ENCODE results near the gene RUBCNL.

The RUBCNL gene

DNA sequence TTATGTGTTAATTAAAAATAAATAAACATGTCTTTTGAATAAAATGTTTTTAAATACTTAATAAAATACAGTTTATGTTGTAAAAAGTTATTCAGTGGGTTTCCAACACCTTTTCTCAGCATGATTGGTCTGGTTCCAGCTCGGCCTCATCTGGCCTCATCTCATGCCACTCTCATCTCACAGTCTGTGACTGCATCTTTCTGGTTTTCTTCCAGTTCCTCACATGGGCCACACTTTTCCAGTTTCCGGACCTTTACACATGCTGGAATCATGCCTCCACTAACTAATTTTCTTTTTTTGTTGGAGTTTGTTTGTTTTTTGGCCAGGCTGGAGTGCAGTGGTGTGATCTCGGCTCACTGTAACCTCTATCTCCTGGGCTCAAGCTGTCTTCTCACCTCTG, 82.5 kb downstream of the RUBCNL start:
- Histone ChIP-seq H3K36me3 (ENCODE audit: insufficient read depth, low read length) (no peaks in the 10 kb centered on the region), H3K9me3 (ENCODE audit: low read depth, low read length) (no peaks in the 10 kb centered on the region), H3K4me3 (no peak overlapping the region), H3K27ac (no peak overlapping the region), H3K9ac (ENCODE audit: insufficient read length) (no peak overlapping the region)
- TF ChIP-seq EZH2 (IDR thresholded peaks at IDR 0.05) = no peak
- TF ChIP-seq FOXP2 (optimal IDR thresholded peaks at IDR 0.05; ENCODE audit: control extremely low read depth, extremely low read length, insufficient read depth) = no peak
- TF ChIP-seq POLR2AphosphoS5 (IDR thresholded peaks at IDR 0.05; ENCODE audit: borderline replicate concordance, low read depth, low read length) = no peak
- DNase-seq (ENCODE audit: low read depth, low spot score) = no peak

DNA sequence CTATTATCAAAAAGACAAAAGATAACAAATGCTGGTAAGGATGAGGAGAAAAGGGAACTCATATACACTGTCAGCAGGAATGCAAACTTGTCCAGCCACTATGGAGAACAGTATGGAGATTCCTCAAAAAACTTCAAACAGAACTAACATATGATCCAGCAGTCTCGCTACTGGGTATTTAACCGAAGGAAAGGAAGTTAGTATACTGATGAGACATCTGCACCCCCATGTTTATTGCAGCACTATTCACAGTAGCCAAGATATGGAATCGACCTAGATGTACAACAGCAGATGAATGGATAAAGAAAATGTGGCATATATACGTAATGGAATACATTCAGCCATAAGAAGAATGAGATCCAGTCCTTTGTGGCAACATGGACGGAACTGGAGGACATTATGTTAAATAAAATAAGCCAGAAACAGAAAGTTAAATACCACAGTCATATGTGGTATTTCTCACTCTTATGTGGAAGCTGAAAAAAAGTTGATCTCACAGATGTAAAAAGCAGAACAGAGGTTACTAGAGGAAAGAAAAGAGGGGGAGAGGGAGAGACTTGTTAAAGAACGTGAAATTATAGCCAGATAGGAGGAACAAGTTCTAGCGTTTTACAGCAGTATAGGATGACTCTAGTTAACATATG, 83.2 kb downstream of the RUBCNL start:
- no peak overlapping the region for H3K9ac ChIP-seq (ENCODE audit: insufficient read length)
- TF ChIP-seq EZH2 (IDR thresholded peaks at IDR 0.05) = no peak
- no peak for TF ChIP-seq FOXP2 (optimal IDR thresholded peaks at IDR 0.05; ENCODE audit: control extremely low read depth, extremely low read length, insufficient read depth)
- no peak for TF ChIP-seq POLR2AphosphoS5 (IDR thresholded peaks at IDR 0.05; ENCODE audit: borderline replicate concordance, low read depth, low read length)
- DNase-seq (ENCODE audit: low read depth, low spot score) = no peak

DNA sequence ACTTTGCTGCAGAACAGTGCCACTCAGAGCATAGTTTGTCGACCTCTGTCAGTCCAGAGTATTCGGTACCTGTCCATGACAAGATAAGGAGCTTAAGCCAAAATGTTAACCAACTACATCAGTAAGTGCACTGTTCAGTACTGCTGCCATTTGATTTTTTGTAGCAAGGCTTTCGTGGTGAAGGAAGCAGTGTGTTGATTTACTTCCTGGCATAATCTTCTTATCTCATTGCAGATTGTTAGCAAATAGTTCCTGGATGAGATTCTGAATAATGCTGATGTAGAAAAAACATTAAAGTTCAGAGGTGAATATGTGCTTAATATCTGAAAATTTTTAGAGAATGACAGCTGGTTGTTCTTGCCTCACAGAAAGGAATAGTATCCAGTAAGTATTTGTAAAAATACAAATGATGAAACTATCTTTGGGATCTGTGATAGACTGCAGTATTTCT, 89.7 kb downstream of the RUBCNL start:
- Histone ChIP-seq H3K4me3 (no peak overlapping the region), H3K9ac (ENCODE audit: insufficient read length) (peak overlapping the region; percentile 69), H3K9me3 (ENCODE audit: low read depth, low read length) (no peaks in the 10 kb centered on the region), H3K36me3 (ENCODE audit: insufficient read depth, low read length) (0 out of 2 replicates have a peak, but pooled peaks cover 5% of the 10 kb centered on the region), H3K27ac (peak overlapping the region; percentile 98)
- TF ChIP-seq EZH2 (IDR thresholded peaks at IDR 0.05) (no peak), FOXP2 (optimal IDR thresholded peaks at IDR 0.05; ENCODE audit: control extremely low read depth, extremely low read length, insufficient read depth) (no peak), POLR2AphosphoS5 (IDR thresholded peaks at IDR 0.05; ENCODE audit: borderline replicate concordance, low read depth, low read length) (no peak)
- DNase-seq (ENCODE audit: low read depth, low spot score) = no peak

More for the DNA sequence above, 83.2 kb downstream of the RUBCNL start:
- H3K4me3 ChIP-seq = no peak overlapping the region
- no peaks in the 10 kb centered on the region for H3K9me3 ChIP-seq (ENCODE audit: low read depth, low read length)
- no peaks in the 10 kb centered on the region for H3K36me3 ChIP-seq (ENCODE audit: insufficient read depth, low read length)
- H3K27ac ChIP-seq = 0 out of 2 replicates have a peak overlapping the region, but pooled peaks have one; percentile 40

DNA sequence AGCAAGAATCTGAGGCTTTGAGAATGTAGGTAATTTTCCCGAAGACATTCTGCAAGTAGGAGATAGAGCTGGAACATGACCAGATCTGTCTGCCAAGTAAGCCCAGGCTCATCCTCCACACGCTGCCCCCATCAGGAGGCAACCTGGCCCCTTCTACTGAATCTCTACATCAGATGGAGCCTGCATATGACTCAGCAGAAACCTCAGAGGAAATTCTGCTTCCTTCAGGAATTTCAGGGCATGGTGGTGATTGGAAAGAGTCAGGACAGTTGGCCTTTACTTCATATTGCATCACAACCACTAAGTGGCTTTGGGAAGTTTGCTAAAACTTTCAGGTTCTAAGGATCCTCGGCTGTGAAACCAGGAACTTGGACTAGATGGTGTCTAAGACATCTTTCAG, 90.1 kb downstream of the RUBCNL start:
- Histone ChIP-seq H3K9ac (ENCODE audit: insufficient read length) (peak overlapping the region; percentile 69), H3K9me3 (ENCODE audit: low read depth, low read length) (no peaks in the 10 kb centered on the region), H3K27ac (peak overlapping the region; percentile 98), H3K4me3 (no peak overlapping the region), H3K36me3 (ENCODE audit: insufficient read depth, low read length) (0 out of 2 replicates have a peak, but pooled peaks cover 5% of the 10 kb centered on the region)
- DNase-seq (ENCODE audit: low read depth, low spot score) = no peak
- TF ChIP-seq FOXP2 (optimal IDR thresholded peaks at IDR 0.05; ENCODE audit: control extremely low read depth, extremely low read length, insufficient read depth) (no peak), EZH2 (IDR thresholded peaks at IDR 0.05) (no peak), POLR2AphosphoS5 (IDR thresholded peaks at IDR 0.05; ENCODE audit: borderline replicate concordance, low read depth, low read length) (no peak)

DNA sequence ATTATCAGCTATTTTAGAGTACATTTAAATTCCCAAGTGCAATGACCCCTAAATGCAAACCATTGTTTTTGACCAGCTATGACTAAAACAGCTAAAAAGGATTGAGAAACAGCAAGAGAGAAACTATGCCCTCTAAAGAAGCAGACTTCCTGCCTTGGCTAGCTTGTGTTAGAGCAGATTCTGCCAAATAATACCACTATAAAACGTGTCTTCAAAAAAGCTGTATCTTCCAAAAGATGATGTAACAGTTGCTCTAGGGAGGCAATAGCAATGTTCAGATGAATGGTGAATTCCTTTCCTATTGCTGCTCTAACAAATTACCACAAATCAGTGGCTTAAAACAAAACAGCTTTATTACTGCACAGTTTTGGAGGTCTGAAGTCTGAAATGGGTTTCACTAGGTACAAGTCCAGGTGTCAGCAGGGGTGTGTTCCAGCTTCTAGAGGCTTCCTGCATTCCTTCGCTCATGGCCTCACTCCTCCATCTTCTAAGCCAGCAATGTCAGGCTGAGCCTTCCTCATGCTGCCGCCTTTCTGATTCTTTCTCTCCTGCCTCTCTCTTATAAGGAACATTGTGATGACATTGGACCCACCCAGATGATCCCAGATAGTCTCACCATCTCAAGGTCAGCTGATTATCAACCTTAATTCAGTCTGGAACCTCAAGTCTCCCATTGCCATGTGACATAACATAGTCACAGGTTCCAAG, 90.8 kb downstream of the RUBCNL start:
- peak overlapping the region; percentile 69 for H3K9ac ChIP-seq (ENCODE audit: insufficient read length)
- 0 out of 2 replicates have a peak, but pooled peaks cover 5% of the 10 kb centered on the region for H3K36me3 ChIP-seq (ENCODE audit: insufficient read depth, low read length)
- peak overlapping the region; percentile 98 for H3K27ac ChIP-seq
- H3K9me3 ChIP-seq (ENCODE audit: low read depth, low read length) = no peaks in the 10 kb centered on the region
- peak overlapping the region; percentile 24 for H3K4me3 ChIP-seq
- DNase-seq (ENCODE audit: low read depth, low spot score) = peak; percentile 86
- TF ChIP-seq EZH2 (IDR thresholded peaks at IDR 0.05) = no peak
- no peak for TF ChIP-seq POLR2AphosphoS5 (IDR thresholded peaks at IDR 0.05; ENCODE audit: borderline replicate concordance, low read depth, low read length)
- TF ChIP-seq FOXP2 (optimal IDR thresholded peaks at IDR 0.05; ENCODE audit: control extremely low read depth, extremely low read length, insufficient read depth) = no peak

DNA sequence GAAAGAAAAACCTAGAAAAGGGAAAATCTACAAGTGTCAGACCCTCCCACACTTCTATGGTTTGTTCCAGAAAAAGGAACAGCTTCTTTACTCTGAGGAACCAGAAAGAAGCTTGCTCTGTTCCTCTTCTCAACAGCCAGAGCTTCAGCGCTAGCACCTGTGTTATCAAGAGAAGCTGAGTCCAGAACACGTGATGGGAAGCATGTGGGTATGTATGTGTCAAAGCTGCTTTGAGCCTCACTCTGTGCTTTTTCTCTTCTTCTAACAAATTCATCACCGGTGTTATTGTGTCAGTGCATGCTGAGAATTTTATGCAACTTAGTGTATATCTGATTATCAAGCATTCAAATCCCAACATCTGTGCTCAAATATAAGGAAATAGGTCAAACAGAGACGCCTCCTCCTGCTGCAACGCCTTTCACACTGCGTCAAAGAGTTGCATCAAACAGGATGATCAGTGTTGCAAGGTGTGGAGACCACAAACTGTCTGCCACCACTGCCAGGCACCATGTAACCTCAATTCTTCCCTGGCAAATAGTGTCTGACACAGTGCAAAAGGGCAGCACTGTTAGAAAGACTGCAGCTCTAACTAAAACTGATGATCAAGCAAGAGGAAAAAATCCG, 91.4 kb downstream of the RUBCNL start:
- DNase-seq (ENCODE audit: low read depth, low spot score) = no peak
- H3K27ac ChIP-seq = peak overlapping the region; percentile 98
- no peak for TF ChIP-seq EZH2 (IDR thresholded peaks at IDR 0.05)
- TF ChIP-seq FOXP2 (optimal IDR thresholded peaks at IDR 0.05; ENCODE audit: control extremely low read depth, extremely low read length, insufficient read depth) = no peak
- TF ChIP-seq POLR2AphosphoS5 (IDR thresholded peaks at IDR 0.05; ENCODE audit: borderline replicate concordance, low read depth, low read length) = no peak
- peak overlapping the region; percentile 69 for H3K9ac ChIP-seq (ENCODE audit: insufficient read length)
- H3K36me3 ChIP-seq (ENCODE audit: insufficient read depth, low read length) = 0 out of 2 replicates have a peak, but pooled peaks cover 5% of the 10 kb centered on the region
- no peaks in the 10 kb centered on the region for H3K9me3 ChIP-seq (ENCODE audit: low read depth, low read length)
- H3K4me3 ChIP-seq = peak overlapping the region; percentile 24

DNA sequence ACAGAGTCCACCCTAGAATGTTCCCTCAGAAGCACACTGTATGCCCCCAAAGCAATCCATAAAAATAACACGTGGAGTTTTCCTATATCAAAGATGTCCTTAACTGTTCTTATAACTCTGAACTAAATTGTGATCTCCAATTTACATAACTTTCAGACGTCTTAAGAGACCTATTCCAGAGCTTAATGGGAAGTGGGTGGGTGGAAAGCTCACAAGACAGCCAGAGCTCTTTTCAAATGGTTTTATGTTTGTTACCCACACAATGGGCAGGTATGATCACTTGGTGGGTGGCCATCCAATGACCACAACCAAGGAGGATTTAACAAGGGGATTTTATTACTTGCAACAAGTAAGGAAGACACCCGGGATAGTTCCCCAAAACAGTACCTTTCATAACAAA, 93.6 kb downstream of the RUBCNL start:
- Histone ChIP-seq H3K27ac (no peak overlapping the region), H3K36me3 (ENCODE audit: insufficient read depth, low read length) (0 out of 2 replicates have a peak, but pooled peaks cover 2% of the 10 kb centered on the region), H3K4me3 (no peak overlapping the region), H3K9ac (ENCODE audit: insufficient read length) (no peak overlapping the region), H3K9me3 (ENCODE audit: low read depth, low read length) (no peaks in the 10 kb centered on the region)
- TF ChIP-seq POLR2AphosphoS5 (IDR thresholded peaks at IDR 0.05; ENCODE audit: borderline replicate concordance, low read depth, low read length) (no peak), FOXP2 (optimal IDR thresholded peaks at IDR 0.05; ENCODE audit: control extremely low read depth, extremely low read length, insufficient read depth) (no peak), EZH2 (IDR thresholded peaks at IDR 0.05) (no peak)
- no peak for DNase-seq (ENCODE audit: low read depth, low spot score)
